CD4-positive, alpha-beta T cell treated with Interleukin-10 for 1 hour (primary cell): Measurements from ENCODE around the gene CNTNAP2.

Experiments used
- DNase-seq: peaks from one replicate; pipeline ENCODE4 v3.0.0-alpha.2; 2020

Gene CNTNAP2

DNA sequence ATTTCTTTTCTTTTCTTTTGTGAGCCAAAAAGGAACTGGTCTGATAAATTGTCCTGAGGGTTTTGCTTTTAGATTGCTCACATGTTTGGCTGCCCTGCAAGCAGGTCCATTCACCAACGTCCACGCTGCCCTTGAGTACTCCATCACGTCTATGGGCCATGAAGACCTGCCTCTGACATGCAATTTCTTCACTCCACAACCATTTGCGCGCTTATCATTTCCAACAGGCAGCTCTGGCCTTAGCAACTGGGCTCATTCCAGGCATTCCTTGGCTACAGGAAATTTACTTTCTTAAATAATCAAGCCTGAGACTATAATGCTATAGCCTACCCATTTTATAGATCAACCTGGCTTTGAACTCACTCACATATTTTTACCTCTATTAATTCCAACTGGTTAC lies 2065.7 kb downstream of the CNTNAP2 start:
- DNase-seq = no peak

- no peak for DNase-seq
Observed at GRCh38 chr7:148185041-148185440, 2068.4 kb downstream of the CNTNAP2 start.

- no peak for DNase-seq
Observed at GRCh38 chr7:148187471-148187870, 2070.9 kb downstream of the CNTNAP2 start.

DNA sequence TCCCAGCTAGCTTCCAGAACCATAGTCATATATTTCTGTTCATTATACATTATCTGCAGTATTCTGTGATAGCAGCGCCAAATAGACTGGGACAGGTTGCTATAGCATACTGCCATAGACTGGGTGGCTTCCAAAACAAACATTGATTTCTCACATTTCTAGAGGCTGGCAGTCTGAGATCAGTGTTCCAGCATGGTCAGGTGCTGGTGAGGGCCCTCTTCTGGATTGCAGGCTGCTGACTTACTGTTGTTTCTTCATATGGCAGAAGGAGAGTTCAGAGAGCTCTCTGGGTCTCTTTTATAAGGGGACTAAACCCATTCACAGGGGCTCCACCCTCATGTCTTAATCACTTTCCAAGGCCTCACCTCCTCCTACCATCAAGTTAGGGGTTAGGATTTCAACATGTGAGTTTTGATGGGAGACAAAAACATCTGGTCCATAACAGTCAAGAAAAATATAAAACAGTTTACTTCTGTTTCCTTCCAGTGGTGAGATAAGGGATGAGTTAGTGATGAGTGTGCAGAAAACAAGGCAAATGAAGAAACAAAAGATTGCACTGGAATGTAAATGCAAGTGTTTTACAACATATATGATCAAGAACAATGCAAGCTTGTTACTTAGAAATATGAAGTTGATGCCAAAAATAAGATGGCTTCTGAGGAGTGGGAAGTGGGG lies 2074.9 kb downstream of the CNTNAP2 start:
- no peak for DNase-seq

DNA sequence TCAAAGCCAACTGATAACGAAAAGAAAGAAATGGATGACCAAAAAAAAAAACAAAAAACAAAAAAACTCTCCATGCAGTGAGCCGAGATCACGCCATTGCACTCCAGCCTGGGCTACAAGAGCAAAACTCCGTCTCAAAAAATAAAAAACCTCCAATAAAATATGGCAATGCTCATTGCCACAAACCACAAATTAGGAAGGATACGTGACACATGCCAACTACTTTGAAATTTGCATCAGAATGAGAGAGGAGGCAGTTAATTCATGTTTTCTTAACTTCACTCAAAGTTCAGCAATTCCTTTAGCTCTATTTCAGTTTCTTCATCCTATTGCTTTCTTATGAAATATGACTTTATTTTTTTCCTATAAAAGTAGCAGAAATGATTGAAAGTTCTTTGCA lies 2075.9 kb downstream of the CNTNAP2 start:
- no peak for DNase-seq

DNA sequence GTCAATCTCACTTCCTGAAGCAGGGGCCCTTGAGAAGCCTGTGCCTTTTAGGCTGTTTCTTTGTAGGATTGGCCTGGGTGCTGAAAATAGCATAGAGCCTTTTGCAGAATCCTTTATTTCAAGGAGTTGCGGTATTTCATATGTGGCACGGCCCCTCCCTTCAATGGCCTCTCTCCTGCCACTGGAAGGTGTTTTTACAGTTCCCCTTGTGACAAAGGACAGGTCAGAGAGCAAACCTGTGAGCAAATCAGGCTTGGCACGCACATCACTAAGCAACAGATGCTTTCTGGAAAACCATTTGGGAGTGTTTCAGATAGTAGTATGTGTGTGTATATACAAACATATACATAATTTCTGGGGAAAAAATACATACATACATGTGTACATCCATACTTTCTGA lies 2085.4 kb downstream of the CNTNAP2 start:
- no peak for DNase-seq

- no peak for DNase-seq
Observed at GRCh38 chr7:148204639-148205304, 2088.2 kb downstream of the CNTNAP2 start.

DNA sequence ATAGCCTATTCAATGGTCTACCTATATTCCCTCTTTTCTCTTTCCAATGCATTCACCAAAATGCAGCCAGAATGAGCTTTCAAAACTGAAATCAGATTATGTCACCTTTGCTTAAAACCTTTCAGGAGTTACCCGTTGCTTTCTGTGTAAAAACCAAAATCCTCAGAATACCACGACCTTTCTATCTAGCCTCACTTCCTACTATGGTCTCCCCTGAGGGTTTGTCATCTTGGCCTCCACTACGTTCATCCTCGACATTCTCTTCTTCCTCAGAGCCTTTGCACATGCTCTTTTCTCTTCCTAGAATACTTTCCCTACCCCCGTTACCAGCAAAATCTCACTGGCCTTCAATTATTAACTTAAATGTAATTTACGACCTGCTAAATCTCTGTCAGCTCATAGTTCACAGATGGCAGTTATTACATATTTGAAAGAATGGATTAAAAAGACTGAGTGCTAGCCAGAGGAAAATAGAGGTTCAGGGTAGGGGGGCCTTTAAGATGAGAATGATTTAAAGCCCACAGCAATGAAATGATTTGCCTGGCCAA lies 2093.1 kb downstream of the CNTNAP2 start:
- DNase-seq = no peak

DNA sequence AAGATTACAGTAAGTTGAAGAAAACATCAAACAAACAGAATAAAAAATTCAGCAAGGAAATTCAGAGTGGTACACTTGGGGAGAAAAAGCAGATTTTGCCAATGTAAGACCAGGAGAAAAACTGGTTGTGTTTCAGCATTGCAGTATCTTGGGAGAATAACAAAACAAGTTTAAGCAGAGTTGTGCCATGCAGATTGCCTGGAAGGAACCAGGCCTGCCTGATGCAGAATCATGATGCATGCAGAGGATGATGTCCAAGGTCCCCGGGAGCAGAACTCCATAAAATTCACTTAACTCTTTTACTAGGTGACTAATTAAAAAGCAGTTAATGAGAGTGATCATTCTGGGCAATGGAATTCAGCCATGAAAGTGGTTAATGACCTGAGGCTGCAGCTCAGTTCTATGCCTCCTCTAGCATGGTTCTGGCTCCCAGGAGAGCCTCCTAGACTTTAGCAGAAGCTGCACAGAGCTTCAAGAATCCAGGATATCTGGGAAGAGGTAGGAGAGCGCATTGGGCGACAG lies 2094.3 kb downstream of the CNTNAP2 start:
- DNase-seq = no peak

DNA sequence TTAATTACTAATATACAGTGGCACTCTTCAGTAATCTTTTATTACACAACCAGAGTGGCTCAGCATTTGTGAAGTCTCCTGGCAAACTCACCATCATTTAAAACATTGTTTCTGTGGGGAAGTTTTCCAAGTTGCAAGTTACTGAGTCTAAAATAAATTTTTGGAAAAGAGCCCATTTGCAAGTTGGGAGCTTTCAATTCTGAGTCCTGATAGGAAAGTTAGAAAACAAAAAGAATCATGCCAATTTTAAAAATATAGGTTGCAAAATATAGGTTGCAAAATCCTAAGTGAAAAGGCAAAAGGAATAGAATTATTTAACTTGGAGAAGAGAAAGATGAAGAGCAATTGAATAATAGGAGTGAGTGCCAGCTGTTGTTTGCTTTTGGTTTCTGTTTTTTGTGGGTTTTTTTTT lies 2095.1 kb downstream of the CNTNAP2 start:
- no peak for DNase-seq

DNA sequence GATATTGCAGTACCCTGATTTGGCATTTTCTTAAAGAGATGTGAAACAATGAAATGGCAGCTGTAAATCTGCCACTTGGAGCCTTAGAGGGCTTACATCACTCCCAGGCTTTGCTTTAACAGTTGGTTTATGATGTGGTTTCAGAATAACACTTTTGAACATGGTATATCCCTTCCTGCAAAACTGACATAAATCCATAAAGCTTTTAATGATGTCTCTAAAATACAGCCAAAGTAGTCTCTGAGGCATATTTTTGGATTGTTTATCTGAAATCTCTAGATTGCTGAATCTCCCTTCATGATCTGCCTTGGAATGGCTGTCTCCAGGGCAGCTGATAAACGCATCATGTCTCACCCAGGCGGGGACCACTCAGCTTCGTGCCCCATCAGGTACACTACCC lies 2096.1 kb downstream of the CNTNAP2 start:
- DNase-seq = no peak

DNA sequence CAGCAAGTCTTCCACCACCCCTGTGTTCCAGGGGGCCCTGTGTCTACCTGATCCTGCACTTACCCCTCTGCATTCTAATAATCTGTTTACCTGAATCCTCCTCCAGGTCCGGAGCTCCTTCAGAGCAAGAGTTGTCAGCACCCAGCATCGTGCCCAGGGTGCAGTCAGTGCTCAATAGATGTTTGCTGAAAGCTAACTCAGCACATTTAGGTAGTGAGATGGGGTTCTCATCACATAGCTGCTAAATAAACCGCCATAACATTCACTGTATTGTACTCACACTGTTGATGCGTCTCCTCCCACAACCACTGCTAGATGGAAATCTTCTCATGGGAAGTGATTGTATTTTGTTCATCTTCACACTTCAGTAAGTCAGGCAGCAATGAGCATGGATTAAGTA lies 2097.5 kb downstream of the CNTNAP2 start:
- DNase-seq = no peak

DNA sequence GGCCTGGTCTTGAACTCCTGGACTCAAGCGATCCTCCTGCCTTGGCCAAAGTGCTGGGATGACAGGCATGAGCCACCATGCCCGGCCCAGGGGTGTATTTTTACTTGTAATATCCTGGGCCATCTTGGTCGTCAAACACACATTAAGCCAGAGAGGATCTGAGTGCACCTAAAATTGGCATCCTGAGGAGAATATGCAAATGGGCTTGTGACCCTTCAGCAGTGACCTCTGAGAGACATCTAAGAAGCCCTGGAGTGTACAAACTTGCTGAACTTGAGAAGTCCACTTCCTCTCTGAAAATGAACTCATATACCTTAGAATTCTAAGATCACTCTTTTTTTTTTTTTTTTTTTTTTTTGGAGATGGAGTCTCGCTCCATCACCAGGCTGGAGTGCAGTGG lies 2102.0 kb downstream of the CNTNAP2 start:
- no peak for DNase-seq

- no peak for DNase-seq
Observed at GRCh38 chr7:148222721-148223120, 2106.1 kb downstream of the CNTNAP2 start.

GRCh38 chr7:148223160-148223559 lies 2106.6 kb downstream of the CNTNAP2 start:
- no peak for DNase-seq

DNA sequence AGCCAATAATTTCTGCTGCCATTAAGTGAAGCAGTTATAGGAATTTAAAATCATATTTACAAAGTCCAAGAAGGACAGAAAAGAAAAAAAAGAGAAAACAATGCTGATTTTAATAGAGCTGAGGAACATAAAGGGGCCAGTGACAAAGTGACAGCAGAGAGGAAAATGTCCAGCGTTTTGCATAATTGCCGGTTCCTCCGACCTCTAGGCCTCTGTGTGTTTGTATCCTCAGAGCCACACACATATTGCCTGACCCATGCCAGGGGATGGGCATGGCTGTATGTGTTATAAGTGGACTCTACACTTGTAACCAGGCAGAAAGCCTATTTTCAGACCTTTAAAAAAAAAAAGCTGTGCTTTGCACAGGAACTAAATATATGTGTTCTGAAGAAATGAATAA lies 2107.1 kb downstream of the CNTNAP2 start:
- DNase-seq = no peak

DNA sequence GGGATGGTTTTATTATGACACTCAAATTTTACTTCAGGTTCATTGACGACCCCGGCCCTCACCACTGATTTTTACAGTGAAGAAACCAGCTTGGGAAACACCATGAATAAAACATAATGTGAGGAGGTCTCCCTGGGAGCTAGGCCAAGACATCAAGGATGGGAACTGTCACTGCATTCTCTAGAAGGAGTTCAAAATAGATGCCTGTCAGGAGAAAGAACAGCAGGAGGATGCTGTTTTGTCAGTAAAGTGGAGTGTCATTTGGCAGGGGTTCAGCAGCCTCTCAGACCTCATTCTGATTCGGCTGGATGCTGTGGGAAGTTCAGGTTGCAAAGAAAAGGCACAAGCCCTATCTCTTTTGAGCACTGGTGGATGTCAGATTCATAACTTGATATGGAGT lies 2113.7 kb downstream of the CNTNAP2 start:
- DNase-seq = no peak

DNA sequence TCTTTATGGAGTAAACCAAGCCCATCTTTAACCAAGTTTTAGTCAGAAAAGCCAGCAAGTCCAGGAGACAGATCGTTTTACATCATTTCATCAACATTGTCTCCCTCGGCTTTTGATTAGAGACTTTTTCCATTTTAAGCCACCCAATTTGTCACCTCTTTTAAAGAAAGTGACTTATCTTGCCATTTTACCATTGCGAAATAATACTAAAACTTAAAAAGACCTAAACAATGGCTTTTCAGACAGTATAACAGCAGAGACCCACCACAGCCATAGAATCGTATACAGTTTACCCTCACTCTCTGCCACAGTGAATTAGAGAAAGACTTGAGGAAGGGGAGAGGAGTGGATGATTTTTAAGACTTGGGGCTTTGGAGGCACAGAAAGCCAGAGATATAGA lies 2114.3 kb downstream of the CNTNAP2 start:
- no peak for DNase-seq

DNA sequence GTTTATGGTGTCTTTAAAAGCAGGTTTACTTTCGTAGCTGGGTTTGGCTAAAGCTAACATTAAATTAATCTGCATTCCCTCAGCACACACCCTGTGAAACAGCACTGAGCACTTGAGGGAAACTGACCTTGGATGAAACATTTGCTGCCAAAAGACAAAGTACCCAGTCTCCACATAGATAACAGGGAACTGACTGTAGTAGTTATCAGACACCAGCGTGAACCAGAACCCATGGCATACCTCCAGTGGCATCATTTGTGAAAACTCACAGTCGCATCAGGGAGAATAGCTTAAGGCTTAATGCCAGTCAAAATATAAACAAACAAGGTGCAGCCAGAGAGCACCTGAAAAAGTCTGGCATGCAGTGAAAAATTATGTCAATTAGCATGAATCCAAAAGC lies 2116.2 kb downstream of the CNTNAP2 start:
- no peak for DNase-seq

GRCh38 chr7:148234715-148235114 lies 2118.1 kb downstream of the CNTNAP2 start:
- no peak for DNase-seq

- no peak for DNase-seq
Observed at GRCh38 chr7:148238761-148239325, 2122.2 kb downstream of the CNTNAP2 start.

- no peak for DNase-seq
Observed at GRCh38 chr7:148241700-148242293, 2125.2 kb downstream of the CNTNAP2 start.

GRCh38 chr7:148242294-148242821 lies 2125.8 kb downstream of the CNTNAP2 start:
- no peak for DNase-seq
